Stimulated activated CD4-positive, alpha-beta T cell treated with anti-CD3 and anti-CD28 coated beads, Interleukin-2, amount 100 ng/mL, for 4 hours (primary cell): Measurements from ENCODE around the gene GANC.
"Not testable (repeated sequence)": the region's sequence is repeated elsewhere in the genome, so short reads cannot be mapped to it uniquely, and the experiment has no call there.

Experiments
- DNase-seq: peaks from one replicate; pipeline ENCODE4 v3.0.0-alpha.2; 2020; ENCODE audit warnings: low read depth

The GANC gene, protein sequence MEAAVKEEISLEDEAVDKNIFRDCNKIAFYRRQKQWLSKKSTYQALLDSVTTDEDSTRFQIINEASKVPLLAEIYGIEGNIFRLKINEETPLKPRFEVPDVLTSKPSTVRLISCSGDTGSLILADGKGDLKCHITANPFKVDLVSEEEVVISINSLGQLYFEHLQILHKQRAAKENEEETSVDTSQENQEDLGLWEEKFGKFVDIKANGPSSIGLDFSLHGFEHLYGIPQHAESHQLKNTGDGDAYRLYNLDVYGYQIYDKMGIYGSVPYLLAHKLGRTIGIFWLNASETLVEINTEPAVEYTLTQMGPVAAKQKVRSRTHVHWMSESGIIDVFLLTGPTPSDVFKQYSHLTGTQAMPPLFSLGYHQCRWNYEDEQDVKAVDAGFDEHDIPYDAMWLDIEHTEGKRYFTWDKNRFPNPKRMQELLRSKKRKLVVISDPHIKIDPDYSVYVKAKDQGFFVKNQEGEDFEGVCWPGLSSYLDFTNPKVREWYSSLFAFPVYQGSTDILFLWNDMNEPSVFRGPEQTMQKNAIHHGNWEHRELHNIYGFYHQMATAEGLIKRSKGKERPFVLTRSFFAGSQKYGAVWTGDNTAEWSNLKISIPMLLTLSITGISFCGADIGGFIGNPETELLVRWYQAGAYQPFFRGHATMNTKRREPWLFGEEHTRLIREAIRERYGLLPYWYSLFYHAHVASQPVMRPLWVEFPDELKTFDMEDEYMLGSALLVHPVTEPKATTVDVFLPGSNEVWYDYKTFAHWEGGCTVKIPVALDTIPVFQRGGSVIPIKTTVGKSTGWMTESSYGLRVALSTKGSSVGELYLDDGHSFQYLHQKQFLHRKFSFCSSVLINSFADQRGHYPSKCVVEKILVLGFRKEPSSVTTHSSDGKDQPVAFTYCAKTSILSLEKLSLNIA (N-terminal part only)

GRCh38 chr15:42272939-42273899 lies at the start of gene GANC, which contains the start of gene TMEM87A:
TSS of gene GANC (plus strand) at chr15:42273201. CDS start at chr15:42274482, 1,281 bp downstream.
TSS of gene TMEM87A (minus strand) at chr15:42273433. CDS start at chr15:42273398, 35 bp downstream.
- peak; percentile 93 for DNase-seq

GRCh38 chr15:42226648-42227047 lies 46.4 kb upstream of the GANC start:
- DNase-seq: no peak

GRCh38 chr15:42228036-42228435 lies 45.0 kb upstream of the GANC start:
- DNase-seq: no peak

DNA sequence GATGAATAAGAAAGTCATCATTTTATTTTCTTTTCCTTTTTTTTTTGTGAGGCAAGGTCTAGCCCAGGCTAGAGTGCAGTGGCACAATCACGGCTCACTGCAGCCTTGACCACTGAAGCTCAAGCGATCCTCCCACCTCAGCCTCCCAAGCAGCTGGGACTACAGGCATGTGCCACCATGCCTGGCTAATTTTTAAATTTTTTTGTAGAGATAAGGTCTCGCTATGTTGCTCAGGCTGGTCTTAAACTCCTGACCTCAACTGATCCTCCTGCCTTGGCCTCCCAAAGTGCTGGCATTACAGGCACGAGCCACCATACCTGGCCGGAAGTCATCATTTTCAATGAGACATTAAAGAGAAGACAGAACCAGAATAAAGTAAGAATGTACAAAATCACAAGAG lies 44.0 kb upstream of the GANC start:
- DNase-seq: not testable (repeated sequence)

GRCh38 chr15:42231088-42231487 lies 41.9 kb upstream of the GANC start:
- no peak for DNase-seq

- DNase-seq: no peak
These were observed 40.4 kb upstream of the GANC start for GRCh38 chr15:42232606-42233005.

DNA sequence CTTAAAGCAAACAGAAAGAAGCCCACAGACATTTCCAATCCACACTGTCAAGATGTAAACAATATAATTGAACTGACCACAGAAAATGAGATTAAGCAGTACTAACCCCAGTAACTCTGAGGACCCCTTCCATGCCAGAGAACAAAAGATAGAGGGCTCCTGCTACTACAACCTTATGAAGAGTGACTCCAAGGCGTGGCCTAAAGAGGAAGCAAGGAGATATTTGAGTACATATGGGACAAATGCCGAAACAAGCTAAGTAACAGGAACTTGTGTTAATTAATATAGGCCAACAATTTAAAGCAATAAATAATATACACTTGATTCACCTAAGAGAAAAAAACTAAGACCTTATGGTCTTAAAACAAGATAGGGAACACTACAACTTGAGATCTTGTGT lies 39.9 kb upstream of the GANC start:
- no peak for DNase-seq

- DNase-seq: no peak
These were observed 33.3 kb upstream of the GANC start for GRCh38 chr15:42239528-42240182.

GRCh38 chr15:42240823-42241222 lies 32.2 kb upstream of the GANC start:
- no peak for DNase-seq

DNA sequence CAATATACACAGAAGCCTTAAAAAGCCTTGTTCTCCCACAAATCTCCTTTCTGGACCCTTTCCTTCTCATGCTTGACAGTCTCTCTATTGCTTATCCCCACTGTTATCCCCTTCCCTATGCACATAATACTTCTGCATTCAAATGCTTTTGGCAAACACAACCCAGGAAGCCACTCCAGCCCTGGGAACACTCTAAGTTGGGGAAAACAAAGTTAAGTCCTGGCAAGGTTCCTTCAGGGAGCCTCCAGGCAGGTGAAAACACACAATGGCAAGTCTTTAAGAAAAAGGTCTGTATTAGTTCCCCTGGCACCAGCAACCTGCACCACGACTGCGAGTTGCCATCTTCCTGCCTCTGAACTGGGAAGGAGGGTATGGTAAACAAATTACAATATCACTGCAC lies 19.7 kb upstream of the GANC start:
- no peak for DNase-seq

DNA sequence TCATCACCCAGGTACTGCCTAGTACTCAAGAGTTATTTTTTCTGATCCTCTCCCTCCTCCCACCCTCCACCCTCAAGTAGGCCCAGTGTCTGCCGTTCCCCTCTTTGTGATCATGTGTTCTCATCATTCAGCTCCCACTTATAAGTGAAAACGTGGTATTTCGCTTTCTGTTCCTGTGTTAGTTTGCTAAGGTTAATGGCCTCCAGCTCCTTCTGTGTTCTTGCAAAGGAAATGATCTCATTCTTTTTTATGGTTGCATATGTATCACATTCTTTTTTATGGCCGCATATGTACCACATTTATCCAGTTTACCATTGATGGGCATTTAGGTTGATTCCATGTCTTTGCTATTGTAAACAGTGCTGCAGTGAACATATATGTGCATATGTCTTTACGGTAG lies 8.2 kb upstream of the GANC start:
- DNase-seq: no peak

DNA sequence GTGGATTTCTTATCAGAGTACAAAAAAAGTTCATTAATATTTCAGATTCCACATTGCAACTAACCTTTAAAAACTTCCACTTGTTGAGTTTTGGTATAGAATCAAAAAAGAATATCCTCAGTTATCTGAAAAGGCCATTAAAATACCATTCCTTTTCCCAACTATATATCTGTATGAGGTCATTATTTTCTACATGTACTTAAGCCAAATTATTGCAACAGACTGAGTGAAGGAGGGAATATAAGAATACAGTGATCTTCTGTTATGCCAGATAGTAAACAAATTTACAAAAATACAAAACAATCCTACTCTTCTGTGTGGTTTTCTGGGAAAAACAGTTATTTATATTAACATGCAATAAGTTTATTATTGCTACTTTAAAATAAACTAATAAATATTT lies 5.7 kb upstream of the GANC start:
- no peak for DNase-seq

- no peak for DNase-seq
These were observed 2.5 kb upstream of the GANC start for GRCh38 chr15:42270551-42270950.

GRCh38 chr15:42270996-42271395 lies 2.0 kb upstream of the GANC start:
- no peak for DNase-seq

- peak; percentile 46 for DNase-seq
These were observed 1.1 kb downstream of the GANC start for GRCh38 chr15:42273900-42274701.

DNA sequence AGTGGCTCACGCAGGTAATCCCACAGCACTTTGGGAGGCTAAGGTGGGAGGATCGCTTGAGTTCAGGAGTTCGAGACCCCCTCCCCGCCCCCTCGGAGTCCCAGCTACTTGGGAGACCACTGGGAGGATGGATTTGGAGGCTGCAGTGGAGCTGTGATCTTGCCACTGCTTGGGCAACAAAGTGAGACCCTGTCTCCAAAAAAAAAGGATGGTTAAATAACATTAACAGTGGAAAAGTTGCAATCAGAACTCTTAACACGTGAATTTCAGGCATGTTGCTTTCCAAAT lies 1.6 kb downstream of the GANC start:
- no peak for DNase-seq

DNA sequence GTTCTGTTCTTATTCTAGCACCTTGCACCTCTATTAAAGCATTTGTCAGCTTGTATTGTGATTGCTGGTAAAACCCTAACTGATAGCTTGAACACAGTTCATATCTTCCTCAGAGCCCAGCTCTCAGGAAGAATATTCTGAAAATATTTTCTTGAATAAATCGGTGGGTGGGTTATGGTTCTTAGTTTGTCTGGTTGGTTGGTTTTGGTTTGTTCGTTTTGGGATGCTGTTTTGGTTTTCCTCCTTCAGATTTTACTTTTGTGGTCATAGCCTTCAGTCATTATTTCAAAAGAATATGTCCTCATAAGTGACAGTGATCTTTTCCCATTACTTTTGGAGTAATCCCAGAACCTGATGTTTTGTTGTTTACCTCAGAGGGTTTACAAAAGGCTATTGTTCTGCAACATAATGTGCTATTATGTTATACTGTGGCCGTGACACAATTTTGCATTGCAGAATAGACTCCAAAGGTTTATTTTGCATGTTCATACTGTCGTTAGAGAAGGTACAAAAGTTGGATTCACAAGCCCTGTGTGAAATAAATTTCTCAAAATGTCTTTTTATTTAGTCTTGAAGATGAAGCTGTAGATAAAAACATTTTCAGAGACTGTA lies 2.9 kb downstream of the GANC start:
- no peak for DNase-seq

DNA sequence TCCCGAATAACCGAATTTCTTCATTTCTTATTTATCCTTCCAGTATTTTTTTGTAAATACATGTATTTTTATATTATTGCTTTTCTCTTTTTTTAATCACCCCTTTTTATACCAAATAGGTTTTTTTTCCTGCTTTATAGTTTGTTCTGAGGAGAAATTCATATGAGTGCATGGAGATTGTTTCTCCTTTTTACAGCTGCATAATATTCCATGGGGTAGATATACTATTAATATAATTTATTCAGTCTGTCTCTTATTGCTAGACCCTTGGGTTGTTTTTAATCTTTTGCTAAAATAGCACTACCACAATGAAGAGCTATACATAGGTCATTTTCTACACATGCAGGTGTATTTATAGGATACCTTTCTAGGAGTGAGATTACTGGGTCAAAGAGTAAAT lies 3.8 kb downstream of the GANC start:
- DNase-seq: no peak

DNA sequence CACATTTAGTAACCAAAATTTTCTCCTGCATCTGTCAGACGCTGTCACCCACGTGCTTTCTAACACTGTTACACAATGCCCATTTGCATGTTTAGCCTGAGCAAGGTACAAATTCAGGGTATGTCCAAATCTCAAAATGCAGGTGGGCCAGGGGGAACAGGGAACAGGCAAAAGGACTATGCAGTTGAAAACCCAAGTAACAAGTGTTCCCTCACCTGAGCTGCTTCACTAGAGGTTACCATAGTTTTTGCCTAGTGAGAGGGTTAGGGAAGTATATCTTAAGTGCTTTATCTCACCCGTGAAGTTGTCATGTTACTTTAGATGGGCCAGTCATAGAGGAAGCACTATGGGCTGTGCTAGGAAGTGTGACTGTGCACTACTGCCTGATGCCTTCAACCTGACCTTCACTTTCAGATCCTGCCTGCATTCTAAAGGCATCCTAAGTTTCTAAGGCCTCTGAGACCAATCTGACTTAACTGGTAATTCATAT lies 6.3 kb downstream of the GANC start:
- no peak for DNase-seq

DNA sequence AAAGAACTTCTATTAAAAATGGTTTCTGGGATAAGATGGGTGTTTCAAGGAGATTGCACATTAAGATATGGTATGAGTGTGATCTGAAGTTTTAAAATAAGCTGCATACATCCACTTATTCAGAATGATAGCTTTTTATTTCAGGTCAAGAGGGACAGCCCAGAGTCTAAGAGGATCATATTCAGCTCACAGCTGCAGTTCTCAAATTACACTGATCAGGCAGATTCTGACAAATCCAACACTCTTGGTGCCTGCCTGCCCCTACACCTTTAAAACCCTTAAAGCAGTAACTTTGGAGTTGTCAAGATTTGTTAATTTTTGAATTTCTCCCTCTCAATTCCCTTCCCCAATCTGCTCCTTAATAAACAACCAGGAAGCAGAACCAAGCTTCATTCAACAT lies 9.3 kb downstream of the GANC start:
- DNase-seq: no peak
